Renal cortical epithelial cell (primary cell): ENCODE results near the gene SMG1. TPM values are rescaled to one million over a fixed set of nuclear protein-coding genes. Genes with fewer than 3 reads are reported as not detected.
A peak's percentile ranks its signal among the peaks of the same experiment; 100 is the strongest.

Experiments used
- DNase-seq: peaks from one replicate; pipeline ENCODE4 v3.0.0-alpha.2; 2011; ENCODE audit warnings: low read depth
- total RNA-seq: library from RNA; depleted of rRNA; stranded (reverse); fragments of >200 nt; gene quantifications from 2 replicates; pipeline ENCODE4 v1.2.3, GENCODE V29; 2014

Gene SMG1
- total RNA-seq, 1 donor from 2014 or later = 135 TPM

- no peak for DNase-seq
Observed at GRCh38 chr16:18852647-18853046, 73.6 kb downstream of the SMG1 start.

- DNase-seq = no peak
Observed at GRCh38 chr16:18846416-18846815, 79.8 kb downstream of the SMG1 start.

- DNase-seq = no peak
Observed at GRCh38 chr16:18842565-18842964, 83.6 kb downstream of the SMG1 start.

GRCh38 chr16:18841833-18842525 is 84.2 kb downstream of the SMG1 start:
- no peak for DNase-seq

- peak; percentile 22 for DNase-seq
Observed at GRCh38 chr16:18839555-18839954, 86.7 kb downstream of the SMG1 start.

GRCh38 chr16:18836702-18837101 is 89.5 kb downstream of the SMG1 start:
- no peak for DNase-seq

GRCh38 chr16:18834864-18835263 is 91.3 kb downstream of the SMG1 start:
- DNase-seq = no peak

GRCh38 chr16:18833707-18834505 is 92.3 kb downstream of the SMG1 start:
- DNase-seq = no peak

GRCh38 chr16:18832613-18833012 is 93.6 kb downstream of the SMG1 start:
- no peak for DNase-seq

GRCh38 chr16:18832006-18832405 is 94.2 kb downstream of the SMG1 start:
- DNase-seq = no peak

- DNase-seq = no peak
Observed at GRCh38 chr16:18829251-18829650, 97.0 kb downstream of the SMG1 start.

- DNase-seq = no peak
Observed at GRCh38 chr16:18827890-18828289, 98.3 kb downstream of the SMG1 start.

GRCh38 chr16:18816286-18816685 is 109.9 kb downstream of the SMG1 start:
- no peak for DNase-seq

GRCh38 chr16:18811925-18812324 is 114.3 kb downstream of the SMG1 start:
- DNase-seq = no peak

GRCh38 chr16:18809165-18809564 is 117.0 kb downstream of the SMG1 start:
- no peak for DNase-seq

- no peak for DNase-seq
Observed at GRCh38 chr16:18805257-18805773, 120.9 kb downstream of the SMG1 start.

GRCh38 chr16:18804540-18804939 is 121.7 kb downstream of the SMG1 start:
- no peak for DNase-seq

- peak; percentile 80 for DNase-seq
Observed at GRCh38 chr16:18803569-18804462, 122.4 kb downstream of the SMG1 start.

GRCh38 chr16:18802767-18803343 is 123.4 kb downstream of the SMG1 start:
- DNase-seq = no peak

- DNase-seq = peak; percentile 97
Observed at GRCh38 chr16:18801145-18801972, 124.8 kb downstream of the SMG1 start, which contains the start of gene ARL6IP1. ARL6IP1 (minus strand) TSS chr16:18801549; CDS start chr16:18801466, 83 bp downstream.

- no peak for DNase-seq
Observed at GRCh38 chr16:18800775-18801144, 125.4 kb downstream of the SMG1 start.
